Activated CD4-positive, CD25-positive, alpha-beta regulatory T cell treated with anti-CD3 and anti-CD28 coated beads, Interleukin-2, amount 50 U/mL, for 72 hours (primary cell): Measurements from ENCODE around the gene ADGRB2.

Source experiments
- DNase-seq: peaks from one replicate; pipeline ENCODE4 v3.0.0; 2021

ADGRB2 gene, protein sequence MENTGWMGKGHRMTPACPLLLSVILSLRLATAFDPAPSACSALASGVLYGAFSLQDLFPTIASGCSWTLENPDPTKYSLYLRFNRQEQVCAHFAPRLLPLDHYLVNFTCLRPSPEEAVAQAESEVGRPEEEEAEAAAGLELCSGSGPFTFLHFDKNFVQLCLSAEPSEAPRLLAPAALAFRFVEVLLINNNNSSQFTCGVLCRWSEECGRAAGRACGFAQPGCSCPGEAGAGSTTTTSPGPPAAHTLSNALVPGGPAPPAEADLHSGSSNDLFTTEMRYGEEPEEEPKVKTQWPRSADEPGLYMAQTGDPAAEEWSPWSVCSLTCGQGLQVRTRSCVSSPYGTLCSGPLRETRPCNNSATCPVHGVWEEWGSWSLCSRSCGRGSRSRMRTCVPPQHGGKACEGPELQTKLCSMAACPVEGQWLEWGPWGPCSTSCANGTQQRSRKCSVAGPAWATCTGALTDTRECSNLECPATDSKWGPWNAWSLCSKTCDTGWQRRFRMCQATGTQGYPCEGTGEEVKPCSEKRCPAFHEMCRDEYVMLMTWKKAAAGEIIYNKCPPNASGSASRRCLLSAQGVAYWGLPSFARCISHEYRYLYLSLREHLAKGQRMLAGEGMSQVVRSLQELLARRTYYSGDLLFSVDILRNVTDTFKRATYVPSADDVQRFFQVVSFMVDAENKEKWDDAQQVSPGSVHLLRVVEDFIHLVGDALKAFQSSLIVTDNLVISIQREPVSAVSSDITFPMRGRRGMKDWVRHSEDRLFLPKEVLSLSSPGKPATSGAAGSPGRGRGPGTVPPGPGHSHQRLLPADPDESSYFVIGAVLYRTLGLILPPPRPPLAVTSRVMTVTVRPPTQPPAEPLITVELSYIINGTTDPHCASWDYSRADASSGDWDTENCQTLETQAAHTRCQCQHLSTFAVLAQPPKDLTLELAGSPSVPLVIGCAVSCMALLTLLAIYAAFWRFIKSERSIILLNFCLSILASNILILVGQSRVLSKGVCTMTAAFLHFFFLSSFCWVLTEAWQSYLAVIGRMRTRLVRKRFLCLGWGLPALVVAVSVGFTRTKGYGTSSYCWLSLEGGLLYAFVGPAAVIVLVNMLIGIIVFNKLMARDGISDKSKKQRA (N-terminal part only)

DNA sequence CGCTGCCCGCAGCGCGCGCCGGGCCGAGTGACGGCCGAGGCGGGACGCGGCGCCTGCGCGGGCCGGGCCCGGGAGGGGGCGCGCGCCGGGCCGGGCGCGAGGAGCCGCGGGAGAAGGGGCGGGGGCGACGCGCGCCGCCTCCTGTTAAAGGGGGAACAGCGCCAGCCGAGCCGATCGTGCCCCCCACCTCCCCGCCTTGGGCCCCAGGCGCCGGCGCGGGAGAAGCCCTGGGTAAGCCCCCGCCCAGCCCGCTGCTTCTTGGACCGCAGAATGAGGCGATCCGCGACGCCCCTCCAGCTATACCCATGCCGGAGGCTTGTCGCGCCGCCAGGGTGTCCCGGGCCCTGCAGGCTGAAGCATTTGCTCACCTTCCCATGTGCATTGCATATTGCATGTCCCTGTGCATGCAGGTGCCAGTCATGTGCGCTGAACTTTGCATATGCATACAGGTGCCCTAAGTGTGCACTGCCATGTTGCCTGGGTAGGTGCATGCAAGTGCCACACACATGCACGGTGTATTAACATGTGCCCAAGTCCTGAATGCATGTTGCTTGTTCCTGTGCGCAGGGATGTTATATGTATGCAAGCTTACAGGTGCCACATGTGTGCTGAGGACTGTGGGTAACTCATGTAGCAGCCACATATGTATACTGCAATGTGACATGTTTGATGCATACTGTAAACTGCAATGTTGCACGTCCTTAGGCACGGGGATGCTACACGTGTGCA, at the start of gene ADGRB2:
Gene ADGRB2 (minus strand): TSS at position 29 of the 729 bp plus-strand sequence. CDS start 7,119 bp downstream, outside the sequence.
- no peak for DNase-seq

DNA sequence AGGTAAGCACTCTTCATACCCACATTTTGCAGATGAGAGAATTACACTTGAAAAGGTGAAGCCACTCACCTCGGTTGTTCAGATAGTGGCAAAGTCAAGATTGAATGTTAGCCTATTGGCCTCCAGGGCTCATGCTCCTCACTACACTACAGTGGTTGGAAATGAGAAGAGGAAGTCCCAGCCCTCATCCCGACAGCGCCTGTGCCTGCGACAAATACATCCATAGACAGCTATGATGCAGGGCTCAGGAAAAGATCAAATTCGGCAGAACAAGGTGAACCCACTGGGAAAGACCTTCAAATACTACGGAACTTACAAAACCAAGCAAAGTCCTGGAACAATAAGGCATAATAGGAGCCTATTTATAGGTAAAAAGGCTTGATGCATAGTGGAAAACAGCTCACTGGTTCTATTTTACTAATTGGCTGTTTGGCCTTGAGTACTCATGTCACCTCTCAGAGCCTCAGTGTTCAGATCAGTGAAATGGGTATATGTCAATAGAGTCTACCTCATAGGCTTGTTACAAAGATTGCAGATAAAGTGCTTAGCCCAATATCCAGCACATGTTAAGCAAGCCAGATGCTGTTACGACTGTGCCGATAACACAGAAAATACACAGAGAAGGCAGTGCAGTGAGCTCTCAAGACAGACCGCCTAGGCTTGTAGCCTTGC, 48.2 kb upstream of the ADGRB2 start:
- no peak for DNase-seq

DNA sequence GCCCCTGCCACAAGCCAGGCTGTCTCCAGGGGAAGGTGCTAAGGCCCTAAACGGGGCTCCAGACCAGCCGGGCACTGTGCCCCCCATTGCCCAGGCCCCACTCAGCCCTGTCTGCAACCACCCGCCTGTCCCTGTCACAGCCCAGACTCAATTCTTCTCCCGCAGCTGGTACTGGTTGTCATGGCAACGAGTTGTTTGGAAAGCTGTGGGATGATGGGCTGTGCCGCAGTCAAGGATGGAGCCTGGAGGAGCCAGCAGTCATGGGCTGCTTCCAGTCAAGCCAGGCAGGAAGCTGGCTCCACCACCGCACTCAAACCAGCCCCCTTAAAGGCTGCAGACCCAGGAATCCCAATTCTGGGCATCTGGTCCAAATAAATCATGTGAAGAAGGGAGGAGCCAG, 47.5 kb upstream of the ADGRB2 start:
- no peak for DNase-seq

DNA sequence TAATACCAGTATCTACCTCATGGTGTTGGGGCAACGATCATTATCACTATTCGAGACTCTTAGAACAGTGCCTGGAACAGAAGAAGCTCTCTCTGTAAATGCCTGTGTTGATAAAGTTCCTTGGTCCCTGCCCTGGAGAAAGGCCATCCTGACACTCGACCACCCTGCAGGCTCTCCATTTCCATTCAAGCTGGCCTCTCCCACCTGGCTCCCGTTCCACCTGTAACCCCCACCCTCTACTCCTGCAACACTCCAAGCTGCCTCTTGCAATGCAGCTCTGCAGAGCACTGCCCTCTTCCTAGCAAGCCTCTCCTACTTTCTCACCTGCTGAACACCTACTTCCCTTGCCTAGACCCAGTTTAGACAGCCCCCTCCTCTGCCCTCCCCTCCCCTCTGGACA, 45.6 kb upstream of the ADGRB2 start:
- DNase-seq: no peak

DNA sequence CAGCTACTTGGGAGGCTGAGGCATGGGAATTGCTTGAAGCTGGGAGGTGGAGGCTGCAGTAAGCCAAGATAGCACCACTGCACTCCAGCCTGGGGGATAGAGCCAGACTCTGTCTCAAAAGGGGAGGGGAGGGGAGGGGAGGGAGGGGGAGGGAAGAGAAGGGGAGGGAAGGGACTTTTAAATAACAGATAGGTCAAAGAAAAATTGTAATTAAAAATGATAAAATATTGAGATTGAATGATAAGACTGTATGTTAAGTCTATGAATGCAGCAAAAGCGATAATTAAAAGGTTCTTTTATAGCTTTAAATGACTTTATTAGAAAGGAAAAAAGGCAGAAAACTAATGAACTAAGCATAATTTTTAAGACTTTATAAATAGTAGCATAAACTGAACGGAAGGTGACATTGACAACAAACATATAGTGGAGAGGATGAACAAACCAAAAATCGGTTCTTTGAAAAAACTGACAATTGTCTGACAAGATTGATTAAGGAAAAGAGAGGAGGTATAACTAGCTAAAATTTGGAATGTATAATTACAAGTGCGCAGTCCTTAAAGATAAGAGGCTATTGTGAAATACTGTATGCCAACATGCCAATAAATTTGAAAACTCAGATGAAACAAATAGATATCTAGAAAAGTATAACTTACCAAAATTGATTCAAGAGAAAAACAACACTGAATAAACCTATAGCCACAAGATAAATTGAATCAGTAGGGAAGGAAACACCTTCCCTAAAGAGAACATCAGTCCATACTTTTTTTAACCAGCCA, 43.3 kb upstream of the ADGRB2 start:
- no peak for DNase-seq

DNA sequence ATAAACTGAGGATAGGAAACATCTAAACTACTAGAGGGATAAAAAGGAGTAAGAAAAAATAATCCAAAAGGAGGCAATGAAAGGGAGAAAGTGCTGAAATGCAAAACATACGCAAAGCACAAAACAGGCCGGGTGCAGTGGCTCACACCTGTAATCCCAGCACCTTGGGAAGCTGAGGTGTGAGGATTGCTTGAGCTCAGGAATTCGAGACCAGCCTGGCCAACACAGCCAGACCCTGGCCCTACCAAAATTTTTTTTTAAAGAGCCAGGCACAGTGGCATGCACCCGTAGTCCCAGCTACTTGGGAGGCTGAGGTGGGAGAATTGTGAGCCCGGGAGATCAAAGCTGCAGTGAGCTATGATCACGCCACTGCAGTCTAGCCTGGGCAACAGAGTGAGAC, 41.2 kb upstream of the ADGRB2 start:
- DNase-seq: no peak

DNA sequence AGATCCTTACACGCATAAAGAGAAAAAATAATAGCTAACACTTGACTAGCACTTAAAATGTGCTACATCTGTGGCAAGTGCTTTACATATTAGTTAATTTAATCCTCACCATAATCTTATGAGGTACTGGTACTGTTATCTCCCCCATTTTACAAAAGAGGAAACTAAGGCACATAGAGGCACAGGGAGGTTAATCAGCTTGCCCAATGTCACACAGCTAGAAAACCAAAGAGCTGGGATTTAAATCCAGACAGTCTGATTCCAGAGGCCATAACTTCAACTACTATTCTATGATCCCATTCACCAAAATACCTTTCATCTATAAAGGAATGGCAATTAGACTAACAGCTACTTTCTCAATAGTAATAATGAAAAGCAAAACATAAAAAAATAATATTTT, 40.0 kb upstream of the ADGRB2 start:
- DNase-seq: no peak

DNA sequence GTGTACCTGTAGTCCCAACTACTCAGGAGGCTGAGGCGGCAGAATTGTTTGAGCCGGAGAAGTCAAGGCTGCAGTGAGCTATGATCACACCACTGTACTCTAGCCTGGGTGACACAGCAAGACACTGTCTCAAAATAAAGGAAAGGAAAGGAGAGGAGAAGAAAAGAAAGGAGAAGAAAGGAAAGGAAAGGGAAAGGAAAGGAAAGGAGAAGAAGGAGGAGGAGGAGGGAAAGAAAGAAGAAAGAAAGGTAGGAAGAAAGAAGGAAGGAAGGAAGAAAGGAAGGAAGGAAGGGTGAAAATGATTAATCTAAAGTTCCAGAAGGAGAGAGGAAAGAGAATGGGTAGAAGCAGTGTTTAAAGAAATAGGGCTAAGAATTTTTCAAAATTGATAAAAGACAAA, 39.5 kb upstream of the ADGRB2 start:
- DNase-seq: no peak

DNA sequence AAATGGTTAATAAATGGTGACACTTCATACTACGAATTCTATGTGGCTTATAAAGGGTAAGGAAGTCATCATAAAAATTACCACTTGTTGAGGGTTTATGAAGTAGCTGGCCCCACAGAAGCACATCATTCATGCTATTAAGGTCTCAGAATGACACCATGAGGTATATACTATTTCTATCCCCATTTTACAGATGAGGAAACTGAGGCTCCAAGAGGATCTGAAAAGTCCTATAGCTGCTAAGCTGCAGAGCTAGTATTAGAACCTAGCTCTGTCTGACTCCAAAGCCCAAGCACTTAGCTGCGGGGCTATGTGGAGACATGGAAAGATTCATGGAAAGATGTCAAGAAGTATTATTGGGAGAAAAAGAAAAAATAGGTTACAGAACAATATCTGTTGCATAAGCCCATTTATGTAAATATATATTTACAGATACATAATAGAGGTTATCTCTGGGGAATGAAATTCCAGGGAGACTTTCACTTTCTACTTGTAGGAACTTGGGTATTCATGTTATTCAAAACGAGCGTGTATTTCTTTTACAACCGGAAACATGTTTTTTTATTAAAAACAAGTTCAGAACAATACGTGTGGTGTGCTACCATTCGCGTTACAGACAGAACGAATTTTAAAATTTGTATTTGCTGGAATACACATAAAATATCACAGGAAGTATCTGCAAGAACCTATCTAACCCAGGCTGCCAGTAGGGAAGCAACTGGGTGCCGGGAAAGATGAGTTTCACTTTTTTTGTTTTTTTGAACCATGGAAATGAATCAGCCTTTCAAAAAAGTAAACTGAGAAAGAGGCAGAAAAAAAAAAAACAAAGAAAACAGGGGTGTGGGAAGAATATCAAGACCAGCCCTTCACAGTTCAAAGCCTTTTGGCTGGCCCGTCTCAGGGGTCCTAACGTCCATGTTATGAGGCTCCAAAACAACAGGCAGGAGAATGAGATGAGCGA, 38.3 kb upstream of the ADGRB2 start:
- no peak for DNase-seq

DNA sequence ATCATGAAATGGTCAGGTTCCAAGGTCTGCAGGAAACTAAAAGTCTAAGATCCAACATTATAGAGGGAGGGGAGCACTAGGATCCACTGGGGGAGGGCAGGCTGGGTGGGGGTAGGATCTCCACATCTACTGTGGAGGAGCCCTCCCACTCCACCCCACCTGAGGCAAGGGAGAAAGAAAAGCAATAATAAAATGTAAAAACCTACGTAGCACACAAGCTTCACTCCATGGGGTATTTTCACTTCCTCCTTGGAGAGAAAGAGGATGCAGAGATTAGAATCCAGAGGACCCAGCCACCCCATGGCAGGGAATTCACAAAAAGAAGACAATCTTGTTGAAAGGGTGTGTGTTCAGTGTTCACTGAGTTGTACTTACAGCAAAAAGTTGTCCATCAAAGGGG, 37.3 kb upstream of the ADGRB2 start:
- no peak for DNase-seq

DNA sequence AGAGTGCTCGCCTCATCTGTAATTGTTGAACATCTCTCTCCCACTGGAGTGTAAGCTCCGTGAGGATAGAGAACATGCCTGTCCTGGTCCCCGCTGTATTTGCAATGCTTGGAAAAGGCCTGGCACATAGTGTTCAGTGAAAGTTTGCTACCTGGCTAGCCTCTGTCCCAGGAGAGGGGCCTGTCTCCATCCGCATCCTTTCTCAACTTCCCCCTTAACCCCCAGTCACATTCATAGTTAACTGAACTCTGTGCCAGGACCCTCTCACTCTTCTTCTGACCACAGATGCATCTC, 36.5 kb upstream of the ADGRB2 start:
- no peak for DNase-seq

DNA sequence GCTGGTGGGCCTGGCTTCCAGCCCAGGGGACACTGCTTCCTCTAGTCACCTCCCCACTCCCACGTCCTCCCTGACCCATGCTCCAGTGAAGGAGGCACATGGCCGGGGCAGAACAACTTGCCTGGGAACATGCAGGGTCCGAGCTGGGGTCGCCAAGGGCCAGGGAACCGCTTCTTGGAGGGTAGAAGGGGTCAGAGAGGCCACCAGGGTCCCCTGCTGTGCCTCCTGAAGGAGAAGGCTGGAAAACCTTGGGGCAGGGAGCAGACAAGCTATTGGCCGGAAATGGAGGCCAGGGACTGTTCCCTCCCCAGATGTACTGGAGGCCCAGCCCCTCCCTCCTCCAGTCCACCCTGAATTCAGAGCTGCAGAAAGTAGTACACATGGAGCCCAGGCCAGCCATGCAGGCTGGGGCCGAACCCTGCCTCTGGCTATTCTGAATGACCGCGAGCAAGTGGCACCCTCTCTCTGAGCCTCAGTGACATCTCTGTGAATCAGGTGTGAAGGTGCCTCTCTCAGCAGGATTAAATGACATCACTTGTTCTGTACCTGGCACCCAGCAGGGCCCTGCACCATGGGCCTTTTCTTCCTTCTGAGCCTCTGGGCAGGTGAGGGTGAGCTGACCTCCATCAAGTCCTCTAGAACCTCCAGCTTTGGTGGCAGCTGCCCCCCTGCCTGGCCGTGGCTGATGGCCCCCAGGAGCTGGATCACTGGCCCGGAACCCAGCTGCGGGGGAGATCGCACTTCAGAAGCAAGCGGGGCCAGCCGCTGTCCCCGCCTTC, 35.9 kb upstream of the ADGRB2 start:
- DNase-seq: no peak

DNA sequence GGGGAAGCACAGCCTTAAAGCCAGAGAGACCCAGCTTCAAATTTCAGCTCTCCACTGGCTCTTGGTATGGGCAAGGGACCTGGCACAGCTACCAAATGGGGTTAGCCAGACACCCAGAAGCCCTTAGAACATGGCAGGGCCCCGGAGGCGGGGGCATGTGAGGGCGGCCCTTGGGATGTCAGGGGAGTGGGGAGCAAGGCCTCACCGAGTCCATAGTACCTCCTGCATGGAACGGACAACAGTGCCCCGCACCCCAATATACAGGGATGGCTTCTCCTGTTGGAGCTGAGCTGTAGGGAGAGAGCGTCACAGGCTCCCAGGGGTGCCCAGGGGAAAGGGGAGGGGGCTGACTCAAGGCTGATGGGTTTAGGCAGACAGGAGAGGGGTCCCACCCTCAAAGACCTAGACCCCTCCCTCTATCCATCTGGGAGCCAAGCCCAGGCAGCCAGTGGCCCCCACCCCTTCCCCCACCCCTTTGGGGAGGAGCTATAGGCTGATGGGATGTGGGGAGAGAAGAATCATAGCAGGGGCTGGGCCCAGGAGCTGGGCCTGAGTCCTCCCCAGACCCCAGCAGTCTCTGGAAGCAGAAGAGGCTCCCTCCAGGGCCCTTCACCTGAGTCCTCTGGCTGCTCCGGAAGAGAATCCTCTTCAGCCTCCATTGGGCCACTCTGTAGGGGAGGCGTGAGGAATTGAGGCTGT, 35.2 kb upstream of the ADGRB2 start:
- DNase-seq: no peak

DNA sequence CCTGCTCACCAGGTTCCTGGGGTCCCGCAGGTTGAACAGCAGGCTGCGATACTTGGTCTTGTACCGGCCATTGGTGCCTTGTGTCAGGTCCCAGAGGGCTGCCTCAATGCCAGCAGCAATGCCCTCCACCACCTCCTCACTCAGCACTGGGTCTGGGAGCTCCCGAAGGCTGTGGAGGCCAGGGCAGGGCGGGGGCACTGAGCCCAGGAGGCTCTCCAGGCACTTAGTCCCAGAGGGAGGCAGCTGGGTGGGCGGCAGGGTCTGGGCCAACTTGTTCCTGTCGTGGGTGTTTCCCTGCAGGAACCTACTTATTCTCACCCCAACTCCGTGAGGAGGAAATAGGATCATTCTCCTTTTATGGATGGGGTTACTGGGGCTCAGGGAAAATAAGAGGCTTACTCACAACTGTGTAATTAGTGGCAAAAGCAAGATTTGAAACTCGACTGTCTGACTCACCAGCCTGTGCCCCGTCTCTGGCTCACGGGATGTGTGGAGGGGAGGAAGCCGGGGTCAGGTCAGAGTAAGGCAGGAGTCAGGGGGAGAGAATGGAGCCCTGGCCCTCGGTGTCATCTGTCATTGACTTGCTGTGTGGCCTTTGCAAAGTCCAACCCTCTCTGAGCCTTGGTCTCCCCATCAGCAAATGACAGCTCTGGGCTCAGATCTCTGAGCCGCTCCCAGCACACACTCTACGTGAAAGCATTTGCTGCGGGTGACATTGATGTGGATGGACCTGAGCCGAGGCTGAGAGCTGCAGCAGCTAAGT, 34.5 kb upstream of the ADGRB2 start:
- no peak for DNase-seq

DNA sequence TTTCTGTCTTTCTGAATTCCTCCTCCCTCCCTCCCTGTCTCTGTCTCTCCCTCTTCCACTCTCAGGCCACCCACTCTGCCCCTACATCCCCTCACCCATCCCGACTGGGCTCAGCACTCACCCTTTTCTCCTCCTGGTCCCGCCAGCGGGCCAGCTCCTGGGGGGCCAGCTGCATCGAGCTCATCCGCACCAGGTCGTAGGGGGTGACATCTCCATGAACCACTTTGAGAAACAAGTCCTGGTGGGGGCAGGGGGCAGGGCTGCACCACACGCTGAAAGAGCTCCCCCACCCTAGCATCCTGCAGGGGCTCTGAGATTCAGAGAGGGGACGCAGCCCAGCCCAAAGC, 33.9 kb upstream of the ADGRB2 start:
- no peak for DNase-seq

DNA sequence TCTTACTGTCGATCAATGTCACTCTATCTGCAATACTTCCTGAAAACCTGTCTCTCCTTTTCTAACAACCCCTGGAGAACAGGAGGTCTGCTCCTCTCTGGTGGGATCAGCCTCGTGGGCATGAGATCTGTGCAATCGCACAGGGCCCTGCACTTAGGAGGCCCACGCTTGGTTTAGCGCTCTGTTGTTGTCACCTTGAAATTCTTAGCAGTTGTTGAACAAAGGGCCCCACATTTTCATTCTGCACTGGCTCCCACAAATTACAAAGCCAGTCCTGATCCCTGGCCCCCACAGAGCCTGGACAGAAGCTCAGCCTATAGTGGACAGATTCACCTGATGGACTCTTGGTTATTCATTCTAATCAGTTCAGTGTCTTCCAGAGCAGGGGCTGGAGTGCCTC, 33.1 kb upstream of the ADGRB2 start:
- DNase-seq: no peak

DNA sequence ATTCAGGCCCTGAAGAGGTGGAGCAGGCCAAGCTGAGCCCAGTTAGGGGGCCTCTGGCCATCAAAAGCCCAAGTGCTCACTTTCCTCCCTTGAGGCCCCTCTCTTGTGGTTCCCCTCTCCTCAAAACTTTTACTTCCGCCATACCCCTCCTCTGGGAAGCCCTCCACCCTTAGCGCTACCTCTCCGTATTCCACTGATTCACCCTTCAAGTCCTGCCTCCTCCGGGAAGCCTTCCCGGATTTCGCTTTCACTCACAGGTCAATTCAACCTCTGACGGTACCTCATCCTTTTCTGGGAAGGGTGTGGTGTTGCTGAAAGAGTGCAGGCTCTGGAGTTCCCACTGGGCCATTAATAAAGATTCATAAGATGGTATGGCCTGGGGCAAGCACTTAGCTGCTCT, 32.6 kb upstream of the ADGRB2 start:
- DNase-seq: no peak
